Panc1 (cell line): Measurements from ENCODE around the gene CDC42EP4.

Experiments used
- TCF7L2 ChIP-seq: IDR thresholded peaks from 2 replicates; pipeline ENCODE4 v1.6.1; 2011; ENCODE audit warnings: mild to moderate bottlenecking, low read depth, low read length, inconsistent platforms
- TF ChIP-seq, protein P1 (sequence below): fragments of 450-650 bp; IDR thresholded peaks from 2 replicates; pipeline ENCODE4 v1.5.1; 2017; ENCODE audit warnings: mild to moderate bottlenecking

DNA sequence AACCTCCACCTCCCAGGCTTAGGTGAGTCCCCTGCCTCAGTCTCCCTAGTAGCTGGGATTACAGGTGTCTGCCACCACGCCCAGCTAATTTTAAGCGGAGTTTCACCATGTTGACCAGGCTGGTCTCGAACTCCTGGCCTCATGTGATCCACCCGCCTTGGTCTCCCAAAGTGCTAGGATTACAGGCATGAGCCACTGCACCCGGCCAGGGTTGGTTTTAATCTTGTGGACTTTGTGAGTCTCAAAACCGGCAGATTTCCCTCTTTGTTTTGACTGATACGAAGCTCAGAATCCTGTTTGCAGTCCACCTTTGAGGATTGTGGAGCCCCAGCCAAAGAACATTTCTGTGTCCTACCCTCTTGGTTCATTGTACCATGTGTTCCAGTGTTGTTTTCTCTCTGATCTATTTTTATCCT is 33.7 kb downstream of the CDC42EP4 start:
- TF ChIP-seq, protein P1, sequence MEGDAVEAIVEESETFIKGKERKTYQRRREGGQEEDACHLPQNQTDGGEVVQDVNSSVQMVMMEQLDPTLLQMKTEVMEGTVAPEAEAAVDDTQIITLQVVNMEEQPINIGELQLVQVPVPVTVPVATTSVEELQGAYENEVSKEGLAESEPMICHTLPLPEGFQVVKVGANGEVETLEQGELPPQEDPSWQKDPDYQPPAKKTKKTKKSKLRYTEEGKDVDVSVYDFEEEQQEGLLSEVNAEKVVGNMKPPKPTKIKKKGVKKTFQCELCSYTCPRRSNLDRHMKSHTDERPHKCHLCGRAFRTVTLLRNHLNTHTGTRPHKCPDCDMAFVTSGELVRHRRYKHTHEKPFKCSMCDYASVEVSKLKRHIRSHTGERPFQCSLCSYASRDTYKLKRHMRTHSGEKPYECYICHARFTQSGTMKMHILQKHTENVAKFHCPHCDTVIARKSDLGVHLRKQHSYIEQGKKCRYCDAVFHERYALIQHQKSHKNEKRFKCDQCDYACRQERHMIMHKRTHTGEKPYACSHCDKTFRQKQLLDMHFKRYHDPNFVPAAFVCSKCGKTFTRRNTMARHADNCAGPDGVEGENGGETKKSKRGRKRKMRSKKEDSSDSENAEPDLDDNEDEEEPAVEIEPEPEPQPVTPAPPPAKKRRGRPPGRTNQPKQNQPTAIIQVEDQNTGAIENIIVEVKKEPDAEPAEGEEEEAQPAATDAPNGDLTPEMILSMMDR, result no peak
- no peak for TF ChIP-seq TCF7L2
